Caco-2 (cell line): ENCODE data around the gene SLC46A3. TPM values are rescaled to one million over a fixed set of nuclear protein-coding genes. Genes with fewer than 3 reads are reported as not detected.
A peak's percentile ranks its signal among the peaks of the same experiment; 100 is the strongest.

ENCODE experiments used
- BruUV-seq: library from RNA; stranded (reverse); fragments of 400-500 nt; replicated peaks from 2 replicates; lab custom pipeline; 2021; lab: Mats Ljungman, UMichigan
- CTCF ChIA-PET: fragments of 300-600 bp; sonication (Branson Sonifier 250); formaldehyde crosslinking; loops from one replicate; lab custom pipeline; 2022; ENCODE audit warnings: antibody characterized with exemption; lab: Charles Lee
- POLR2A ChIA-PET: fragments of 300-600 bp; sonication (Branson Sonifier 250); formaldehyde crosslinking; loops from one replicate; lab custom pipeline; 2022; ENCODE audit warnings: antibody characterized with exemption; lab: Charles Lee
- DNase-seq, 2 experiments: peaks; one replicate each; pipeline versions ENCODE4 v3.0.0 to v3.0.0-alpha.2; 2020 to 2022
- H3K27me3 ChIP-seq: replicated peaks from 2 replicates; pipeline ENCODE4 v1.6.0; 2011; ENCODE audit warnings: low read length; ENCODE audit not compliant: control insufficient read depth, insufficient read depth
- H3K36me3 ChIP-seq: 2 replicates; pipeline ENCODE4 v1.5.1; 2011; ENCODE audit warnings: low read length; ENCODE audit not compliant: control insufficient read depth, insufficient read depth
- H3K4me1 ChIP-seq: fragments of 250-450 bp; sonication (Bioruptor Pico); 2 replicates; pipeline ENCODE4 v1.5.1; 2020; ENCODE audit warnings: mild to moderate bottlenecking
- H3K4me3 ChIP-seq: 2 replicates; pipeline ENCODE4 v1.5.1; 2011; ENCODE audit warnings: low read depth, mild to moderate bottlenecking, control low read depth, low read length
- H3K9me3 ChIP-seq: fragments of 250-450 bp; sonication (Bioruptor Pico); 2 replicates; pipeline ENCODE4 v1.5.1; 2020; ENCODE audit warnings: mild to moderate bottlenecking, moderate library complexity
- H3K27ac Mint-ChIP-seq: one replicate; pipeline ENCODE4 v1.8.0; 2022; ENCODE audit warnings: mixed read lengths; ENCODE audit not compliant: unreplicated experiment
- H3K27me3 Mint-ChIP-seq: one replicate; pipeline ENCODE4 v1.8.0; 2022; ENCODE audit warnings: mixed read lengths; ENCODE audit not compliant: insufficient read depth, unreplicated experiment
- H3K36me3 Mint-ChIP-seq: one replicate; pipeline ENCODE4 v1.8.0; 2022; ENCODE audit warnings: mild to moderate bottlenecking, mixed read lengths; ENCODE audit not compliant: insufficient read depth, unreplicated experiment
- H3K4me1 Mint-ChIP-seq: one replicate; pipeline ENCODE4 v1.8.0; 2022; ENCODE audit warnings: low read depth, mixed read lengths; ENCODE audit not compliant: unreplicated experiment
- H3K4me3 Mint-ChIP-seq: one replicate; pipeline ENCODE4 v1.8.0; 2022; ENCODE audit warnings: mild to moderate bottlenecking, moderate library complexity, mixed read lengths; ENCODE audit not compliant: unreplicated experiment
- H3K9me3 Mint-ChIP-seq: one replicate; pipeline ENCODE4 v1.8.0; 2022; ENCODE audit warnings: mixed read lengths; ENCODE audit not compliant: unreplicated experiment
- intact Hi-C: fragments of 100-400 bp; cut with micrococcal nuclease; formaldehyde crosslinking; loops from one replicate; pipeline ENCODE4 v1.10.0; 2022; ENCODE audit not compliant: unreplicated experiment
- total RNA-seq: library from RNA; stranded (reverse); gene quantifications from 2 replicates; pipeline ENCODE4 v1.2.3, GENCODE V29; 2022
- TF ChIP-seq, protein P1 (sequence below), 2 experiments: fragments of 200-600 bp in 1 of 2; IDR thresholded peaks; 1 replicate in 1 of 2; 2 replicates in 1 of 2; pipeline versions ENCODE4 v1.5.1 to v1.8.0; 2011 to 2022; ENCODE audit warnings: antibody characterized with exemption in 1 of 2, control low read depth in 1 of 2, inconsistent platforms in 1 of 2, low read depth in 1 of 2, low read length in 1 of 2, mild to moderate bottlenecking in 1 of 2, moderate library complexity in 1 of 2; ENCODE audit not compliant: insufficient read depth in 1 of 2, severe bottlenecking in 1 of 2, unreplicated experiment in 1 of 2

SLC46A3 gene
- total RNA-seq, 1 experiment from 2014 or later: 2.3 TPM

DNA sequence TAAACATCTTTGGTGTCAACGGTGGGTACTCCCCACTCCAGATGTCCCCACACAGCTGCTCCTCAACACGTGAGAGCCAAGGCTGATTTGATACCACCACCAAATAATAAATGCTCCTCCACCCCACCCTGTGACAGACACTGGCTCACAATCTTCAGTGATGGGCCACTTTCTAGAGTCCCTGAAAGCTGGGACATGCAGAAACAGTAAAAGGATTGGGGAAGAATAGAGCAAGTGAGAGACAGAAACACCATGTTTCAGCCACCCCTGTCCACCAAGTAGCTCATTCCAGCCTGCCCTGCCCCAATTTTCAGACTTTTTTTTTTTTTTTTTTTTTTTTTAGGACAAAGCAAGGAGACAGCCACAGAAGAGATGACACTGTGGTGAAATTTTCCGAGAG lies 1.6 kb downstream of the SLC46A3 start:
- no TSS peak for BruUV-seq
- H3K36me3 Mint-ChIP-seq: peaks cover 9% of the 10 kb centered on the region
- TF ChIP-seq, protein P1, sequence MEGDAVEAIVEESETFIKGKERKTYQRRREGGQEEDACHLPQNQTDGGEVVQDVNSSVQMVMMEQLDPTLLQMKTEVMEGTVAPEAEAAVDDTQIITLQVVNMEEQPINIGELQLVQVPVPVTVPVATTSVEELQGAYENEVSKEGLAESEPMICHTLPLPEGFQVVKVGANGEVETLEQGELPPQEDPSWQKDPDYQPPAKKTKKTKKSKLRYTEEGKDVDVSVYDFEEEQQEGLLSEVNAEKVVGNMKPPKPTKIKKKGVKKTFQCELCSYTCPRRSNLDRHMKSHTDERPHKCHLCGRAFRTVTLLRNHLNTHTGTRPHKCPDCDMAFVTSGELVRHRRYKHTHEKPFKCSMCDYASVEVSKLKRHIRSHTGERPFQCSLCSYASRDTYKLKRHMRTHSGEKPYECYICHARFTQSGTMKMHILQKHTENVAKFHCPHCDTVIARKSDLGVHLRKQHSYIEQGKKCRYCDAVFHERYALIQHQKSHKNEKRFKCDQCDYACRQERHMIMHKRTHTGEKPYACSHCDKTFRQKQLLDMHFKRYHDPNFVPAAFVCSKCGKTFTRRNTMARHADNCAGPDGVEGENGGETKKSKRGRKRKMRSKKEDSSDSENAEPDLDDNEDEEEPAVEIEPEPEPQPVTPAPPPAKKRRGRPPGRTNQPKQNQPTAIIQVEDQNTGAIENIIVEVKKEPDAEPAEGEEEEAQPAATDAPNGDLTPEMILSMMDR (IDR thresholded peaks at IDR 0.05; ENCODE audit: insufficient read depth in 1 of 2, low read depth in 1 of 2, low read length in 1 of 2, severe bottlenecking in 1 of 2, unreplicated experiment in 1 of 2): no peak
- H3K4me1 Mint-ChIP-seq: peaks cover 14% of the 10 kb centered on the region
- H3K36me3 ChIP-seq: no peaks in the 10 kb centered on the region
- H3K4me3 Mint-ChIP-seq: peak overlapping the region; percentile 96
- no peaks in the 10 kb centered on the region for H3K9me3 Mint-ChIP-seq
- DNase-seq: no peak
- intact Hi-C loops: loop anchor here (5.0 kb wide), 1 partner anchor 40 kb away; no protein-coding TSS in a partner anchor
- no peaks in the 10 kb centered on the region for H3K27me3 ChIP-seq
- H3K9me3 ChIP-seq: no peaks in the 10 kb centered on the region
- CTCF ChIA-PET: interaction anchor here (0.6 kb wide), 1 partner anchor 34 kb away, joined by 3 read pairs; no protein-coding TSS in a partner anchor
- POLR2A ChIA-PET: no interaction called here
- H3K4me1 ChIP-seq: peaks cover 4% of the 10 kb centered on the region; the same call in 1 of the 2 replicates
- no peak overlapping the region for H3K4me3 ChIP-seq
- H3K27ac Mint-ChIP-seq: no peak overlapping the region
- no peaks in the 10 kb centered on the region for H3K27me3 Mint-ChIP-seq

DNA sequence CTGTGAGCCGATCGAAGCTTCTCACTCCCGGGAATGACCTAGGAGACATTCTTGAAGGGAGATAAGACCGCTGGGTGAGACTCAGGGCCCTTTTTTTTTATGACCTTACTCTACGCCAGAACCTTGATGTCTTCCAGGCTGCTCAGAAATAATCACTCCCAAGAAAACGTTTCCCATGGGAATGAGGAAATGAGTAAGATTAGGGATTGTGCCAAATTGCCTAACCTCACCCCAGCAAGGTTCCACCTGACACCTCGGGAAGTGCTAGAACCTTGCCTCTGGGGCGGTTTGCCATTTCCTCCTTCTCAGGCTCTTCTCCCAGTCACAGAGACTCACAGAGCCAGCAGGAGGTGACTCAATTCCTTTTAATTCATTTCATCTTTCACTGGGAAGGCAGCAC lies 2.3 kb downstream of the SLC46A3 start:
- Histone ChIP-seq H3K4me3 (no peak overlapping the region), H3K9me3 (no peaks in the 10 kb centered on the region), H3K27me3 (no peaks in the 10 kb centered on the region), H3K4me1 (peaks cover 4% of the 10 kb centered on the region; the same call in 1 of the 2 replicates), H3K36me3 (no peaks in the 10 kb centered on the region)
- Mint-ChIP-seq H3K27ac (no peak overlapping the region), H3K36me3 (peaks cover 9% of the 10 kb centered on the region), H3K9me3 (no peaks in the 10 kb centered on the region), H3K4me3 (no peak overlapping the region), H3K27me3 (no peaks in the 10 kb centered on the region), H3K4me1 (peaks cover 14% of the 10 kb centered on the region)
- TF ChIP-seq, protein P1 (IDR thresholded peaks at IDR 0.05; ENCODE audit: insufficient read depth in 1 of 2, low read depth in 1 of 2, low read length in 1 of 2, severe bottlenecking in 1 of 2, unreplicated experiment in 1 of 2): no peak
- DNase-seq: peak in 1 of 2 experiments; percentile 3
- BruUV-seq: no TSS peak
- intact Hi-C loops: loop anchor here (5.0 kb wide), 1 partner anchor 39 kb away; no protein-coding TSS in a partner anchor
- POLR2A ChIA-PET: no interaction called here
- CTCF ChIA-PET: interaction anchor here (0.7 kb wide), 3 partner anchors 120 to 516 kb away, joined by 6 to 8 read pairs (median 6); no protein-coding TSS in a partner anchor

DNA sequence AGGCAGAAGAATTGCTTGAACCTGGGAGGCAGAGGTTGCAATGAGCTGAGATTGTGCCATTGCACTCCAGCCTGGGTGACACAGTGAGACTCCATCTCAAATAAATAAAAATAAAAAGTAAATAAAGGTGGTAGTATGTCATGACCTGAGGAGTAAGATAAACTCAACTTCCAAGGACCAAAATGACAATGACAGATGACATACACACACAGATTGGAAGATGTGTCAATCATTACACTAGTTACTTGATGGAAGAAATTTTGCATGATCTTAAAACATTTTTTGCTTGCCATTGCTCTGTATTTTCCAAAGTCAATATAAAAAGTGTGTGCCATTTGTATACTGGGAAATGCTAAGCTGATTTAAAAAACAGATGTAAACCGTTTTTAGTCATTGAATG lies 4.1 kb downstream of the SLC46A3 start:
- H3K27ac Mint-ChIP-seq: no peak overlapping the region
- peaks cover 9% of the 10 kb centered on the region for H3K36me3 Mint-ChIP-seq
- H3K4me1 Mint-ChIP-seq: peaks cover 22% of the 10 kb centered on the region
- no peaks in the 10 kb centered on the region for H3K9me3 Mint-ChIP-seq
- ChIA-PET CTCF (no interaction called here), POLR2A (no interaction called here)
- H3K9me3 ChIP-seq: no peaks in the 10 kb centered on the region
- no peak overlapping the region for H3K4me3 ChIP-seq
- H3K4me1 ChIP-seq: peaks cover 13% of the 10 kb centered on the region
- H3K27me3 Mint-ChIP-seq: no peaks in the 10 kb centered on the region
- no peaks in the 10 kb centered on the region for H3K27me3 ChIP-seq
- H3K4me3 Mint-ChIP-seq: no peak overlapping the region
- BruUV-seq: no TSS peak
- H3K36me3 ChIP-seq: no peaks in the 10 kb centered on the region
- intact Hi-C loops: loop anchor here (5.0 kb wide), 1 partner anchor 37 kb away; no protein-coding TSS in a partner anchor
- TF ChIP-seq, protein P1 (IDR thresholded peaks at IDR 0.05; ENCODE audit: insufficient read depth in 1 of 2, low read depth in 1 of 2, low read length in 1 of 2, severe bottlenecking in 1 of 2, unreplicated experiment in 1 of 2): no peak
- no peak for DNase-seq
